OCI-LY7 (cell line): ENCODE measurements around the gene THBS4. TPM values are rescaled to one million over a fixed set of nuclear protein-coding genes. Genes with fewer than 3 reads are reported as not detected.

Experiments used
- BruUV-seq: library from RNA; stranded (reverse); fragments of 400-500 nt; replicated peaks from 2 replicates; lab custom pipeline; 2021; lab: Mats Ljungman, UMichigan
- CTCF ChIA-PET: fragments of 300-600 bp; sonication (Branson Sonifier 250); formaldehyde crosslinking; loops from one replicate; lab custom pipeline; 2022; ENCODE audit warnings: antibody characterized with exemption; ENCODE audit not compliant: unreplicated experiment; lab: Charles Lee
- POLR2A ChIA-PET: fragments of 300-600 bp; sonication (Branson Sonifier 250); formaldehyde crosslinking; loops from one replicate; lab custom pipeline; 2022; ENCODE audit warnings: antibody characterized with exemption; lab: Charles Lee
- DNase-seq: peaks from one replicate; pipeline ENCODE4 v3.0.0-alpha.2; 2015; ENCODE audit warnings: low spot score
- H2AFZ ChIP-seq: fragments of 200-600 bp; sonication (generic), shearing (Covaris generic); 2 replicates; pipeline ENCODE4 v1.6.1; 2014; ENCODE audit warnings: mild to moderate bottlenecking, antibody characterized with exemption, low read length, moderate library complexity
- H3K27ac ChIP-seq: fragments of 200-600 bp; sonication (generic); 2 replicates; pipeline ENCODE4 v1.5.1; 2014; ENCODE audit warnings: mixed run types, low read depth, mild to moderate bottlenecking, moderate library complexity, low read length, inconsistent platforms; ENCODE audit not compliant: poor library complexity, severe bottlenecking
- H3K36me3 ChIP-seq: fragments of 200-600 bp; sonication (generic); 2 replicates; pipeline ENCODE4 v1.6.1; 2014; ENCODE audit warnings: mild to moderate bottlenecking, antibody characterized with exemption, low read length, moderate library complexity, mixed read lengths; ENCODE audit not compliant: insufficient read depth
- H3K4me1 ChIP-seq: fragments of 200-600 bp; sonication (generic); 2 replicates; pipeline ENCODE4 v1.5.1; 2014; ENCODE audit warnings: mild to moderate bottlenecking, low read length; ENCODE audit not compliant: insufficient read depth, poor library complexity, severe bottlenecking
- H3K4me2 ChIP-seq: fragments of 200-600 bp; sonication (generic); 2 replicates; pipeline ENCODE4 v1.6.1; 2014; ENCODE audit warnings: mild to moderate bottlenecking, low read length
- H3K4me3 ChIP-seq: fragments of 200-600 bp; sonication (generic); 2 replicates; pipeline ENCODE4 v1.5.1; 2014; ENCODE audit warnings: mild to moderate bottlenecking, low read depth, low read length; ENCODE audit not compliant: poor library complexity, severe bottlenecking
- H3K79me2 ChIP-seq: fragments of 200-600 bp; sonication (generic); 2 replicates; pipeline ENCODE4 v1.6.1; 2016; ENCODE audit warnings: low read depth, mild to moderate bottlenecking, low read length, moderate library complexity, mixed read lengths; ENCODE audit not compliant: insufficient read depth
- H3K9me2 ChIP-seq: fragments of 200-600 bp; sonication (generic); 2 replicates; pipeline ENCODE4 v1.6.1; 2016; ENCODE audit warnings: mild to moderate bottlenecking, low read length, mixed read lengths; ENCODE audit not compliant: insufficient read depth
- H3K9me3 ChIP-seq: fragments of 200-600 bp; sonication (generic); 2 replicates; pipeline ENCODE4 v1.6.1; 2014; ENCODE audit warnings: mild to moderate bottlenecking, mixed run types, low read length, mixed read lengths
- H4K20me1 ChIP-seq: fragments of 200-600 bp; sonication (generic); 2 replicates; pipeline ENCODE4 v1.6.1; 2014; ENCODE audit warnings: mild to moderate bottlenecking, antibody characterized with exemption, low read length, moderate library complexity, mixed read lengths; ENCODE audit not compliant: insufficient read depth
- EZH2phosphoT487 ChIP-seq: fragments of 200-600 bp; sonication (generic); IDR thresholded peaks from 2 replicates; pipeline ENCODE4 v1.6.1; 2018; ENCODE audit warnings: low read depth, borderline replicate concordance, mild to moderate bottlenecking, mixed run types, antibody characterized with exemption, low read length, moderate library complexity, mixed read lengths
- intact Hi-C: fragments of 100-400 bp; cut with micrococcal nuclease; formaldehyde crosslinking; loops from one replicate; pipeline ENCODE4 v1.10.0; 2022; ENCODE audit not compliant: unreplicated experiment
- total RNA-seq, 2 experiments: library from RNA; depleted of rRNA in 1 of 2; stranded (reverse); fragments of >200 nt in 1 of 2; shearing (Covaris generic) in 1 of 2; gene quantifications; 2 replicates each; pipeline ENCODE4 v1.2.3, GENCODE V29; 2014 to 2022
- TF ChIP-seq, protein P1 (sequence below): fragments of 200-600 bp; sonication (generic); conservative IDR thresholded peaks from 2 replicates; pipeline ENCODE4 v1.5.1; 2014; ENCODE audit warnings: mild to moderate bottlenecking, antibody characterized with exemption, low read length, moderate library complexity, mixed read lengths

The THBS4 gene
- total RNA-seq, 2 experiments from 2014 or later, result 1.8 to 4.2 TPM

DNA sequence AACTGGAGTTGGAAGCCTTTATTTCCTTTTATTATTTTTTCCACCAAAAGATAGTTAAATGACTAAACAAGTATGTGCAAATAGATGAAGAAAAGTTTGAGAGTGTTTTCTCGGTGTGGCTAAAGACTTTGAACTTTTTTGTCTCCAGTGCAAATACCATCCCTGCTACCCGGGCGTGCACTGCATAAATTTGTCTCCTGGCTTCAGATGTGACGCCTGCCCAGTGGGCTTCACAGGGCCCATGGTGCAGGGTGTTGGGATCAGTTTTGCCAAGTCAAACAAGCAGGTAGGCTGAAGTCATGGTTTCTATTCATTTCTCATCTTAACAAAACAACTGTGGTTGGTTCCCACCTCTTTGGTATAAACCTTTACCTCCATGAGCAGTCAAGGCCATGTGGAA, 26.4 kb downstream of the THBS4 start:
- Histone ChIP-seq H3K4me1 (no peaks in the 10 kb centered on the region), H3K36me3 (no peaks in the 10 kb centered on the region), H3K9me3 (no peaks in the 10 kb centered on the region), H3K27ac (no peak overlapping the region), H2AFZ (no peak overlapping the region), H4K20me1 (no peaks in the 10 kb centered on the region), H3K79me2 (no peaks in the 10 kb centered on the region), H3K4me2 (no peak overlapping the region), H3K4me3 (no peak overlapping the region), H3K9me2 (no peaks in the 10 kb centered on the region)
- intact Hi-C loops, result no loop called here
- CTCF ChIA-PET, result no interaction called here
- BruUV-seq, result no TSS peak
- POLR2A ChIA-PET, result interaction anchor here (0.6 to 1.3 kb wide), 3 partner anchors 15 to 131 kb away, joined by 3 read pairs; no protein-coding TSS in a partner anchor
- TF ChIP-seq EZH2phosphoT487, result no peak
- TF ChIP-seq, protein P1, sequence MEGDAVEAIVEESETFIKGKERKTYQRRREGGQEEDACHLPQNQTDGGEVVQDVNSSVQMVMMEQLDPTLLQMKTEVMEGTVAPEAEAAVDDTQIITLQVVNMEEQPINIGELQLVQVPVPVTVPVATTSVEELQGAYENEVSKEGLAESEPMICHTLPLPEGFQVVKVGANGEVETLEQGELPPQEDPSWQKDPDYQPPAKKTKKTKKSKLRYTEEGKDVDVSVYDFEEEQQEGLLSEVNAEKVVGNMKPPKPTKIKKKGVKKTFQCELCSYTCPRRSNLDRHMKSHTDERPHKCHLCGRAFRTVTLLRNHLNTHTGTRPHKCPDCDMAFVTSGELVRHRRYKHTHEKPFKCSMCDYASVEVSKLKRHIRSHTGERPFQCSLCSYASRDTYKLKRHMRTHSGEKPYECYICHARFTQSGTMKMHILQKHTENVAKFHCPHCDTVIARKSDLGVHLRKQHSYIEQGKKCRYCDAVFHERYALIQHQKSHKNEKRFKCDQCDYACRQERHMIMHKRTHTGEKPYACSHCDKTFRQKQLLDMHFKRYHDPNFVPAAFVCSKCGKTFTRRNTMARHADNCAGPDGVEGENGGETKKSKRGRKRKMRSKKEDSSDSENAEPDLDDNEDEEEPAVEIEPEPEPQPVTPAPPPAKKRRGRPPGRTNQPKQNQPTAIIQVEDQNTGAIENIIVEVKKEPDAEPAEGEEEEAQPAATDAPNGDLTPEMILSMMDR, result no peak
- no peak for DNase-seq

DNA sequence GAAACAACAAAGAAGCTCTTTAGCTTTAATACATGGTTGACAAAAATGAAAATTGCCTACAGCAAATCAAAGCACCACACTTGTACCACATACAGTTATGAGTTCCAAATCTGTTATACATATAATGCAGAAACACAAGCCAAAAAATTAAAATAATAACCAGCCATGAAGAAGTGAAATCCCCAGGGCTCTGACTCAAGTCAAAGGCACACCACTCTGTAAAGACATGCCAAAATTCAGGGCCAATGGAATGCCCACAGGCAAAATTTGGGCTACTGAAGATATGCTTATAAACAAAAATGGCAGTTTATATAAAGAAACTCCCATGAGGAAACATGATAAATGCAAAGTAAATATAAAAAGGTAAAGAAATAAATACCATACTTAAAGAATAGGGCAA, 29.0 kb downstream of the THBS4 start:
- no peak for DNase-seq
- H3K9me3 ChIP-seq, result no peaks in the 10 kb centered on the region
- no peaks in the 10 kb centered on the region for H4K20me1 ChIP-seq
- no peaks in the 10 kb centered on the region for H3K79me2 ChIP-seq
- no TSS peak for BruUV-seq
- H3K9me2 ChIP-seq, result no peaks in the 10 kb centered on the region
- H3K27ac ChIP-seq, result no peak overlapping the region
- intact Hi-C loops, result no loop called here
- no peaks in the 10 kb centered on the region for H3K36me3 ChIP-seq
- TF ChIP-seq EZH2phosphoT487, result no peak
- TF ChIP-seq, protein P1, result no peak
- peaks cover 3% of the 10 kb centered on the region for H3K4me1 ChIP-seq
- no peak overlapping the region for H2AFZ ChIP-seq
- H3K4me3 ChIP-seq, result no peak overlapping the region
- POLR2A ChIA-PET, result no interaction called here
- CTCF ChIA-PET, result no interaction called here
- no peak overlapping the region for H3K4me2 ChIP-seq

- no peaks in the 10 kb centered on the region for H3K9me3 ChIP-seq
- no peaks in the 10 kb centered on the region for H4K20me1 ChIP-seq
- H3K27ac ChIP-seq, result no peak overlapping the region
- no peak overlapping the region for H3K4me2 ChIP-seq
- H3K36me3 ChIP-seq, result no peaks in the 10 kb centered on the region
- H3K9me2 ChIP-seq, result no peaks in the 10 kb centered on the region
- H3K4me3 ChIP-seq, result no peak overlapping the region
- intact Hi-C loops, result no loop called here
- H2AFZ ChIP-seq, result no peak overlapping the region
- POLR2A ChIA-PET, result no interaction called here
- DNase-seq, result no peak
- no TSS peak for BruUV-seq
- TF ChIP-seq EZH2phosphoT487, result no peak
- TF ChIP-seq, protein P1, result no peak
- no peaks in the 10 kb centered on the region for H3K79me2 ChIP-seq
- CTCF ChIA-PET, result no interaction called here
- H3K4me1 ChIP-seq, result peaks cover 22% of the 10 kb centered on the region
Measured at GRCh38 chr5:80067016-80067415, 31.9 kb downstream of the THBS4 start.
